Measurements from ENCODE around the gene CD6. TPM values are rescaled to one million over a fixed set of nuclear protein-coding genes. Genes with fewer than 3 reads are reported as not detected.

Gene CD6
- total and polyA plus RNA-seq, 2 of the 8 experiments (the other 6 are each of a cell fraction or from before 2014, with no cell fraction given), result 0.03 TPM; not detected in 1

DNA sequence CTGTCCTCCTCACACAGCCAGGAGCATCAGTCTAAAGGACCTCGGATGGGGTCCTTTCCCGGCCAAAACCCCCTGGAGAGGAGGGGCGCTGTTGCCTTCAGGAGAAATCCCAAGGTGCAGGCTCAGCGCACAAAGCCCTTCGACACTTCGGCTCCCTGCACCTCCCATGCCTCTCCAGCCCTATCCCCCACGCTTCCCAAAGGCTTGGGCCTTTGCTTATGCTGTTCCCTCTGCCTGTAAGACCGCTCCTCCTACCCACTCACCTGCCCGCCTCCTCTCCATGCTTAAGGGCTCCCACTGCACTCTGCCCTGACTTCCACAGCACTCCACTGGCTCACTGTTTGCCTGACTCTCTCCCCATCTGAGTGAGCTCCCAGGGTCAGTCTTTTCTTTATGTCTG, 33.0 kb upstream of the CD6 start:
- H3K9ac ChIP-seq (replicated peaks in 1 of 4; ENCODE audit: extremely low read depth in 1 of 4, low read depth in 3 of 4, low read length in 3 of 4), result no peak overlapping the region
- no peak overlapping the region for H4K91ac ChIP-seq (replicated peaks; ENCODE audit: insufficient read length, low read length)
- no peak overlapping the region for H3K27ac ChIP-seq (ENCODE audit: low read depth, low read length)
- peaks cover 0 to 16% (median 5%) of the 10 kb centered on the region in 4 experiments; a peak in 5 of 8 replicates for H3K36me3 ChIP-seq (ENCODE audit: control insufficient read depth in 2 of 4, insufficient read depth in 4 of 4, low read length in 3 of 4)
- no peak for FAIRE-seq
- H3K23me2 ChIP-seq (ENCODE audit: low read depth, low read length), result no peaks in the 10 kb centered on the region
- H3K4me2 ChIP-seq (ENCODE audit: insufficient read depth in 1 of 2, low read depth in 2 of 2, low read length in 2 of 2), result no peak overlapping the region
- peaks cover 3 to 5% of the 10 kb centered on the region in 2 experiments for H4K20me1 ChIP-seq (replicated peaks in 1 of 2; ENCODE audit: control insufficient read depth in 1 of 2, insufficient read depth in 2 of 2, low read length in 2 of 2)
- ChIA-PET CTCF (ENCODE audit: partially characterized antibody) (interaction anchor here (1.2 to 1.4 kb wide), 2 partner anchors 10 to 24 kb away, joined by 3 to 4 read pairs; no protein-coding TSS in a partner anchor), POLR2A (ENCODE audit: partially characterized antibody) (interaction anchor here (1.3 kb wide), 1 partner anchor 23 kb away, joined by 3 read pairs; no protein-coding TSS in a partner anchor)
- no peak overlapping the region for H2BK120ac ChIP-seq (replicated peaks; ENCODE audit: low read depth, low read length)
- no peaks in the 10 kb centered on the region; a peak in 2 of 7 replicates for H3K4me1 ChIP-seq (replicated peaks in 1 of 4; ENCODE audit: control insufficient read depth in 3 of 4, insufficient read depth in 4 of 4, low read length in 3 of 4)
- H3K23ac ChIP-seq (ENCODE audit: insufficient read length), result no peak overlapping the region
- H3K4ac ChIP-seq (replicated peaks; ENCODE audit: insufficient read length, low read depth, low read length), result no peak overlapping the region
- H3K4me3 ChIP-seq (ENCODE audit: extremely low read depth in 1 of 4, insufficient read depth in 2 of 4, low read depth in 3 of 4, low read length in 4 of 4), result no peak overlapping the region
- no peak overlapping the region for H2BK12ac ChIP-seq (ENCODE audit: low read depth, low read length)
- no peaks in the 10 kb centered on the region for H3K27me3 ChIP-seq (replicated peaks in 1 of 4; ENCODE audit: control insufficient read depth in 3 of 4, extremely low read depth in 1 of 4, insufficient read depth in 3 of 4, low read length in 3 of 4)
- WGBS, 2 experiments (ENCODE audit: extremely low coverage in 1 of 2, insufficient coverage in 1 of 2, insufficient read length in 1 of 2, insufficient replicate concordance in 2 of 2, low coverage in 1 of 2, low lambda C conversion rate in 2 of 2, missing lambda C conversion rate in 1 of 2), result 77% methylated on average over 9 of the region's 9 CpGs; no CpG with 5 or more reads in 1 of the 2 experiments
- H3K79me2 ChIP-seq (ENCODE audit: control insufficient read depth in 1 of 2, insufficient read depth in 2 of 2, low read length in 2 of 2), result no peaks in the 10 kb centered on the region
- no peak overlapping the region for H4K8ac ChIP-seq (ENCODE audit: extremely low read depth, insufficient read depth, low read length)
- no peak overlapping the region for H2BK5ac ChIP-seq (ENCODE audit: low read depth, low read length)
- no peak overlapping the region for H2AK5ac ChIP-seq (ENCODE audit: low read depth, low read length)
- H3K18ac ChIP-seq (ENCODE audit: extremely low read depth, low read length), result no peak overlapping the region
- H3K56ac ChIP-seq (replicated peaks; ENCODE audit: insufficient read length, low read depth, low read length), result no peak overlapping the region
- no peak for DNase-seq (ENCODE audit: low read depth in 1 of 2, low spot score in 2 of 2)
- no peaks in the 10 kb centered on the region for H3K9me3 ChIP-seq (ENCODE audit: insufficient read depth in 2 of 2, low read depth in 1 of 2, low read length in 1 of 2)
- no peak overlapping the region for H3K14ac ChIP-seq (ENCODE audit: insufficient read length)
- H3K79me1 ChIP-seq (ENCODE audit: low read depth, low read length), result no peaks in the 10 kb centered on the region
- H2BK20ac ChIP-seq (ENCODE audit: low read length), result no peak overlapping the region
- H4K5ac ChIP-seq (ENCODE audit: insufficient read length, low read depth, low read length), result no peak overlapping the region
- H2AFZ ChIP-seq (ENCODE audit: low read length), result no peak overlapping the region
- H2BK15ac ChIP-seq (ENCODE audit: low read length), result no peak overlapping the region
- TF ChIP-seq RFX5 (IDR thresholded peaks at IDR 0.05; ENCODE audit: borderline replicate concordance, low read depth, low read length) (no peak), SIN3A (conservative IDR thresholded peaks at IDR 0.05 in 1 of 2, IDR thresholded peaks at IDR 0.05 in 1 of 2; ENCODE audit: low read depth in 1 of 2, low read length in 2 of 2) (no peak), SP4 (IDR thresholded peaks at IDR 0.05; ENCODE audit: low read length) (no peak), ATF2 (IDR thresholded peaks at IDR 0.05; ENCODE audit: low read length) (no peak), SAP30 (IDR thresholded peaks at IDR 0.05; ENCODE audit: insufficient read depth, insufficient replicate concordance, low read length) (no peak), YY1 (IDR thresholded peaks at IDR 0.05; ENCODE audit: low read depth, low read length) (no peak), CHD1 (IDR thresholded peaks at IDR 0.05; ENCODE audit: low read depth, low read length) (no peak), E2F6 (IDR thresholded peaks at IDR 0.05) (no peak), FOSL1 (IDR thresholded peaks at IDR 0.05; ENCODE audit: insufficient read depth, low read depth, low read length) (no peak)
- TF ChIP-seq, protein P1, sequence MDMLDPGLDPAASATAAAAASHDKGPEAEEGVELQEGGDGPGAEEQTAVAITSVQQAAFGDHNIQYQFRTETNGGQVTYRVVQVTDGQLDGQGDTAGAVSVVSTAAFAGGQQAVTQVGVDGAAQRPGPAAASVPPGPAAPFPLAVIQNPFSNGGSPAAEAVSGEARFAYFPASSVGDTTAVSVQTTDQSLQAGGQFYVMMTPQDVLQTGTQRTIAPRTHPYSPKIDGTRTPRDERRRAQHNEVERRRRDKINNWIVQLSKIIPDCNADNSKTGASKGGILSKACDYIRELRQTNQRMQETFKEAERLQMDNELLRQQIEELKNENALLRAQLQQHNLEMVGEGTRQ (IDR thresholded peaks at IDR 0.05; ENCODE audit: low read length), result no peak

All from H1 (cell line).